ENCODE data around the gene DISP2. TPM values are rescaled to one million over a fixed set of nuclear protein-coding genes. Genes with fewer than 3 reads are reported as not detected.

The DISP2 gene
- total RNA-seq, 1 experiment from 2014 or later: 0.35 TPM

DNA sequence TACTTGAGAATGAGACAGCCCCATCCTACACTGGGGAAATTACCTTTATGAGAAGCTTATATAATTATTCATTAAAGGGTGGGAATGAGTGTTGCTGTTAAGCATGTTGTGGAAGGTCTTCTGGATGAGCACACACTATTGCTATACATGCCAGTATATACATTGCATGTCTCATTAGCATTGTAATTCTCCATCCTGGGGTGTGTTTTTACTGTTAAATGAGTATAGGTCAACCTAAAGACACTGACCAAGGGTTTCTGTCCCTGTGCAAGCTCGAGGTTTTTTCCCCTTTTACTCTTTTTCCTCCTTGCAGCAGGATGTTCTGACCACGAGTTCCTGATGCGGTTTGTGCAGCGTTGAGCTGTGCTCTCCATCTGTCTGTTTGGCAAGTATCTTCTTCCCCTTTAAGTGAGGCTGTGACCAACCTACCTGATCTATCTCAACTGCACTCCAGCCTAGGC lies 40.4 kb downstream of the DISP2 start:
- H3K27me3 ChIP-seq (ENCODE audit: insufficient read depth, low read depth): no peaks in the 10 kb centered on the region
- H3F3A ChIP-seq (ENCODE audit: insufficient read depth, low read depth): peaks cover 12% of the 10 kb centered on the region; the same call in 1 of the 2 replicates
- TF ChIP-seq CTCF (conservative IDR thresholded peaks at IDR 0.05) (no peak), EZH2 (IDR thresholded peaks at IDR 0.05; ENCODE audit: low read depth) (no peak)
- BruUV-seq (replicated peaks): no TSS peak
- H3K79me2 ChIP-seq (ENCODE audit: low read depth): no peaks in the 10 kb centered on the region
- H3K27ac ChIP-seq: no peak overlapping the region
- intact Hi-C loops (cut with micrococcal nuclease; ENCODE audit: unreplicated experiment): no loop called here
- no peaks in the 10 kb centered on the region for H4K20me1 ChIP-seq (ENCODE audit: insufficient read depth)
- no peaks in the 10 kb centered on the region for H3K9me2 ChIP-seq (ENCODE audit: insufficient read depth)
- no peak for DNase-seq
- no peak overlapping the region for H3K4me2 ChIP-seq
- H3K36me3 ChIP-seq (ENCODE audit: low read depth): 0 out of 2 replicates have a peak, but pooled peaks cover 4% of the 10 kb centered on the region
- H2AFZ ChIP-seq: no peak overlapping the region
- H3K4me1 ChIP-seq (replicated peaks; ENCODE audit: insufficient read depth): no peaks in the 10 kb centered on the region
- H3K4me3 ChIP-seq: no peak overlapping the region
- H3K9me3 ChIP-seq (ENCODE audit: insufficient read depth, low read depth): no peaks in the 10 kb centered on the region
- ChIA-PET POLR2A (ENCODE audit: unreplicated experiment) (no interaction called here), CTCF (no interaction called here)

DNA sequence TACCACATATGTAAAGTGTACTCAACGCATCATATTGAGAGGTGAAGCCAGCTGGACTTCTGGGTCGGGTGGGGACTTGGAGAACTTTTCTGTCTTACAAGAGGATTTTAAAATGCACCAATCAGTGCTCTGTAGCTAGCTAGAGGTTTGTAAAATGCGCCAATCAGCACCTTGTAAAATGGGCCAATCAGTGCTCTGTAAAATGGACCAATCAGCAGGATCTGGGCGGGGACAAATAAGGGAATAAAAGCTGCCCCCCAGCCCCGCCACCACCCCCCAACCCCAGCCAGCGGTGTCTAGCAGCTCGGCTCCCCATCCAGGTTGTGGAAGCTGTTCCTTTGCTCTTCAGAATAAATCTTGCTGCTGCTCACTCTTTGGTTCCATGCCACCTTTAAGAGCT lies 41.4 kb downstream of the DISP2 start:
- TF ChIP-seq CTCF (conservative IDR thresholded peaks at IDR 0.05) (no peak), EZH2 (IDR thresholded peaks at IDR 0.05; ENCODE audit: low read depth) (no peak)
- no peaks in the 10 kb centered on the region for H3K79me2 ChIP-seq (ENCODE audit: low read depth)
- no peaks in the 10 kb centered on the region for H3K9me3 ChIP-seq (ENCODE audit: insufficient read depth, low read depth)
- no peaks in the 10 kb centered on the region for H4K20me1 ChIP-seq (ENCODE audit: insufficient read depth)
- no peaks in the 10 kb centered on the region for H3K27me3 ChIP-seq (ENCODE audit: insufficient read depth, low read depth)
- peaks cover 3% of the 10 kb centered on the region; the same call in 1 of the 2 replicates for H3K4me1 ChIP-seq (replicated peaks; ENCODE audit: insufficient read depth)
- no peak for DNase-seq
- H3K36me3 ChIP-seq (ENCODE audit: low read depth): no peaks in the 10 kb centered on the region
- no peak overlapping the region for H3K4me3 ChIP-seq
- no peak overlapping the region for H2AFZ ChIP-seq
- no TSS peak for BruUV-seq (replicated peaks)
- ChIA-PET POLR2A (ENCODE audit: unreplicated experiment) (no interaction called here), CTCF (no interaction called here)
- no peaks in the 10 kb centered on the region for H3K9me2 ChIP-seq (ENCODE audit: insufficient read depth)
- intact Hi-C loops (cut with micrococcal nuclease; ENCODE audit: unreplicated experiment): no loop called here
- H3F3A ChIP-seq (ENCODE audit: insufficient read depth, low read depth): peaks cover 3% of the 10 kb centered on the region; the same call in 1 of the 2 replicates
- no peak overlapping the region for H3K27ac ChIP-seq
- H3K4me2 ChIP-seq: no peak overlapping the region

- CTCF ChIA-PET: interaction anchor here (0.5 to 0.7 kb wide), 2 partner anchors 117 to 436 kb away, joined by 3 read pairs; no protein-coding TSS in a partner anchor
- TSS peak; percentile 56 for BruUV-seq (replicated peaks)
- peak within 1 kb of the TSS; percentile 92 for H3K4me2 ChIP-seq
- DNase-seq: peak; percentile 85 to 96
- H3K79me2 ChIP-seq (ENCODE audit: low read depth): peaks cover 28% of the 10 kb centered on the region
- no peaks in the 10 kb centered on the region for H3K27me3 ChIP-seq (ENCODE audit: insufficient read depth, low read depth)
- peaks cover 3% of the 10 kb centered on the region; the same call in 1 of the 2 replicates for H3K36me3 ChIP-seq (ENCODE audit: low read depth)
- no peaks in the 10 kb centered on the region for H3K9me2 ChIP-seq (ENCODE audit: insufficient read depth)
- peak within 1 kb of the TSS; percentile 96 for H3K4me3 ChIP-seq
- intact Hi-C loops (cut with micrococcal nuclease; ENCODE audit: unreplicated experiment): no loop called here
- POLR2A ChIA-PET (ENCODE audit: unreplicated experiment): interaction anchor here (0.6 to 0.7 kb wide), 2 partner anchors 22 to 167 kb away, joined by 4 to 13 read pairs; no protein-coding TSS in a partner anchor
- peak within 1 kb of the TSS; percentile 80 for H3K27ac ChIP-seq
- peaks cover 10% of the 10 kb centered on the region for H3F3A ChIP-seq (ENCODE audit: insufficient read depth, low read depth)
- no peak for TF ChIP-seq EZH2 (IDR thresholded peaks at IDR 0.05; ENCODE audit: low read depth)
- TF ChIP-seq CTCF (conservative IDR thresholded peaks at IDR 0.05): no peak
- peak within 1 kb of the TSS; percentile 90 for H2AFZ ChIP-seq
- no peaks in the 10 kb centered on the region for H3K9me3 ChIP-seq (ENCODE audit: insufficient read depth, low read depth)
- H3K4me1 ChIP-seq (replicated peaks; ENCODE audit: insufficient read depth): peaks cover 19% of the 10 kb centered on the region
- H4K20me1 ChIP-seq (ENCODE audit: insufficient read depth): no peaks in the 10 kb centered on the region
Measured at GRCh38 chr15:40405501-40406381, 47.7 kb downstream of the DISP2 start, which contains the start of gene IVD. TSS of gene IVD (plus strand) at chr15:40405795. CDS start at chr15:40405828, 33 bp downstream.
